ENCODE measurements around the gene ATP6V1G1. TPM values are rescaled to one million over a fixed set of nuclear protein-coding genes. Genes with fewer than 3 reads are reported as not detected.

Gene ATP6V1G1
- total RNA-seq, 6 donors from 2014 or later, result 93.2 to 182 (median 133) TPM

DNA sequence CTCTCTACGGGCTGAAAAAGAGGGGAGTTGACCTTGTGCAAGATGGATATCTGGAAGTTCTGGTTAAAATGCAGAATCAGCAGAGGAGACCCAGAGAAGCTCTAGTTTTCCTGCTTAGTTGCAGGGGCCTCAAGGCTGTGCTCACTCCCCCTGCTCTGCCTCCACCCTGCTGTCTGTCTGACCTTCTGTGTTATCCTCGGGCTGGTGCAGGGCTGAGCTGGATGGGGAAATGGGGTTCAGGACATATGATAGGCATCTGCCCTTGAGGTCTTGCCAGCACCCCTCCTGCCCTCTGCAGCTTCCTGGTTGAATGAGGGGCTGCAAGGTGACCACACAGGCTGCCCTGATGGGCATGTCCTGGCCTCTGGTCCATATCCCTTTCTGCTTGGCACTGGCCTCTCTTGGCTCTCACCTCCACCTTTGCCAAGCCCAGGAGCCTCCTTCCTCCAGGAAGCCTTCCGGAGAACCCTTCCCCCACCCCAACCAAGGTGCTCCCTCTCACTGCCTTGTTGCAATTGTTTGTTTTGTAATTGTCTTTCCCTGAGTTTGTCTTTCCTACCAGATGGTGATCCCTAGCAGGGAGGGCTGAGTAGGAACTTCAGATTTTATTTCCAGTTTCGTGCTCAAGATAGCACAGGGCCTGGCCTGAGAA is 24.8 kb downstream of the ATP6V1G1 start:
- Histone ChIP-seq H3K9me3 (no peaks in the 10 kb centered on the region), H3K36me3 (no peaks in the 10 kb centered on the region), H3K4me3 (peak overlapping the region; percentile 61 to 87 (median 82)), H3K4me1 (peaks cover 19 to 43% (median 32%) of the 10 kb centered on the region in 4 donors), H3K27ac (peak overlapping the region; percentile 88 to 94 (median 90)), H3K27me3 (no peaks in the 10 kb centered on the region)
- no peak for TF ChIP-seq POLR2AphosphoS5 (IDR thresholded peaks at IDR 0.05)
- no peak for TF ChIP-seq EP300 (IDR thresholded peaks at IDR 0.05)
- TF ChIP-seq, protein P1, sequence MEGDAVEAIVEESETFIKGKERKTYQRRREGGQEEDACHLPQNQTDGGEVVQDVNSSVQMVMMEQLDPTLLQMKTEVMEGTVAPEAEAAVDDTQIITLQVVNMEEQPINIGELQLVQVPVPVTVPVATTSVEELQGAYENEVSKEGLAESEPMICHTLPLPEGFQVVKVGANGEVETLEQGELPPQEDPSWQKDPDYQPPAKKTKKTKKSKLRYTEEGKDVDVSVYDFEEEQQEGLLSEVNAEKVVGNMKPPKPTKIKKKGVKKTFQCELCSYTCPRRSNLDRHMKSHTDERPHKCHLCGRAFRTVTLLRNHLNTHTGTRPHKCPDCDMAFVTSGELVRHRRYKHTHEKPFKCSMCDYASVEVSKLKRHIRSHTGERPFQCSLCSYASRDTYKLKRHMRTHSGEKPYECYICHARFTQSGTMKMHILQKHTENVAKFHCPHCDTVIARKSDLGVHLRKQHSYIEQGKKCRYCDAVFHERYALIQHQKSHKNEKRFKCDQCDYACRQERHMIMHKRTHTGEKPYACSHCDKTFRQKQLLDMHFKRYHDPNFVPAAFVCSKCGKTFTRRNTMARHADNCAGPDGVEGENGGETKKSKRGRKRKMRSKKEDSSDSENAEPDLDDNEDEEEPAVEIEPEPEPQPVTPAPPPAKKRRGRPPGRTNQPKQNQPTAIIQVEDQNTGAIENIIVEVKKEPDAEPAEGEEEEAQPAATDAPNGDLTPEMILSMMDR (IDR thresholded peaks at IDR 0.05), result no peak
- no peak for TF ChIP-seq POLR2A (IDR thresholded peaks at IDR 0.05)
- ATAC-seq (ENCODE audit: low FRiP score in 2 of 2), result peak in 1 of 2 donors; percentile 58
- 25 to 52% methylated on average over 3 to 4 of the region's 4 CpGs for WGBS, 2 donors
- peak in 1 of 2 donors; percentile 29 for DNase-seq

DNA sequence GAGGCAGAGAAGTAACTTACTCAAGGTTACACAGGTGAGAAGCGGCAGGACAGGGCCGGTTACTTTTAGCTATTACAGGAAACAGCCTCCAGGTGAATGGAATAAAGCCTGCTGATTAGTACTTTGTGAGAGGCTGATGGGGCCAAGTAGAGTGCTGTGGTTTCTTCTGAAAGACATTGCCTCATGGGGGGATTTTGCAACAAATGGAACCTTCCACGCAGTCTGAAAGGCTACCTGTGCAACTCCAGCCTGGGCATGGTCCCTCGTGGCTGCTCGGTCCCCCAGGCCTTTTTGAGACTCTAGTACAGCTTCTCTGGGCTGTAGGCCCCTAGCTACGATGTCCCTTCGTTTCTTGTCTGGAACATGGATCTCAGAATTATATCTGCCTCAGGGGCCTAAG is 25.5 kb downstream of the ATP6V1G1 start:
- H3K27me3 ChIP-seq, result no peaks in the 10 kb centered on the region
- peaks cover 21 to 50% (median 39%) of the 10 kb centered on the region in 4 donors for H3K4me1 ChIP-seq
- no peaks in the 10 kb centered on the region for H3K36me3 ChIP-seq
- no peak for ATAC-seq (ENCODE audit: low FRiP score in 2 of 2)
- H3K27ac ChIP-seq, result peak overlapping the region in 3 of 4 donors; percentile 24 to 94 (median 91)
- H3K9me3 ChIP-seq, result no peaks in the 10 kb centered on the region
- DNase-seq, result peak in 1 of 2 donors; percentile 34
- TF ChIP-seq POLR2A (IDR thresholded peaks at IDR 0.05) (no peak), POLR2AphosphoS5 (IDR thresholded peaks at IDR 0.05) (no peak), EP300 (IDR thresholded peaks at IDR 0.05) (no peak)
- TF ChIP-seq, protein P1 (IDR thresholded peaks at IDR 0.05), result no peak
- 70 to 84% methylated on average over 7 of the region's 7 CpGs for WGBS, 2 donors
- peak overlapping the region in 1 of 4 donors; percentile 81 for H3K4me3 ChIP-seq

DNA sequence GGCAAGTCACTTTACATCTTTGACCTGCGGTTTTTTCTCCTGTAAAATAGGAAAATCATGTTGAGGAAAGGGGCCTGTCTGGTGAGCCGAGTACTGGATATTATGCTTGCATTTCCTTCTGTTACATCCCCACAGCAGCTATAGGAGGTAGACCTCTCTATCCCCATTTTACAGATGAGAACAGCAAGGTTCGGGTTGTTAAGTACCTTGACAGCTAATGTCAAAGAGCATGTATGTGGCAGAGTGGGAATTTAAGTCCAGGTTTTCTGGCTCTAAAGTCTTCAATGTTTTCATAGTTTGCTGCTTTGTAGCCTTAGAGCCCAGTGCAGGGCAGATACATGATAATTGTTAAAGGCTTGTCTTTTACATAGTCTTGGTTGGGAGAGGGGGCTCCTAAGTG is 26.4 kb downstream of the ATP6V1G1 start:
- WGBS, 2 donors, result 63 to 67% methylated on average over 3 of the region's 3 CpGs
- Histone ChIP-seq H3K4me3 (no peak overlapping the region), H3K27me3 (no peaks in the 10 kb centered on the region), H3K4me1 (peaks cover 24 to 58% (median 43%) of the 10 kb centered on the region in 4 donors), H3K27ac (peak overlapping the region in 2 of 4 donors; percentile 91 to 94), H3K36me3 (no peaks in the 10 kb centered on the region), H3K9me3 (no peaks in the 10 kb centered on the region)
- DNase-seq, result no peak
- TF ChIP-seq, protein P1 (IDR thresholded peaks at IDR 0.05), result no peak
- TF ChIP-seq EP300 (IDR thresholded peaks at IDR 0.05) (no peak), POLR2A (IDR thresholded peaks at IDR 0.05) (no peak), POLR2AphosphoS5 (IDR thresholded peaks at IDR 0.05) (no peak)
- ATAC-seq (ENCODE audit: low FRiP score in 2 of 2), result no peak

- TF ChIP-seq EP300 (IDR thresholded peaks at IDR 0.05) (no peak), POLR2A (IDR thresholded peaks at IDR 0.05) (no peak), POLR2AphosphoS5 (IDR thresholded peaks at IDR 0.05) (no peak)
- TF ChIP-seq, protein P1 (IDR thresholded peaks at IDR 0.05), result no peak
- no peaks in the 10 kb centered on the region for H3K9me3 ChIP-seq
- H3K4me1 ChIP-seq, result peaks cover 26 to 60% (median 44%) of the 10 kb centered on the region in 4 donors
- WGBS, 2 donors, result 97 to 98% methylated on average over 3 of the region's 3 CpGs
- ATAC-seq (ENCODE audit: low FRiP score in 2 of 2) (no peak), DNase-seq (no peak)
- no peaks in the 10 kb centered on the region for H3K27me3 ChIP-seq
- no peak overlapping the region for H3K4me3 ChIP-seq
- no peak overlapping the region for H3K27ac ChIP-seq
- no peaks in the 10 kb centered on the region for H3K36me3 ChIP-seq
These were observed 26.8 kb downstream of the ATP6V1G1 start for GRCh38 chr9:114614373-114614772.

Data from upper lobe of left lung (tissue), 6 donors.